Left colon (tissue), 2 donors: ENCODE data around the gene PCDHGA8. TPM values are rescaled to one million over a fixed set of nuclear protein-coding genes. Genes with fewer than 3 reads are reported as not detected.
"Not testable (repeated sequence)": the region's sequence is repeated elsewhere in the genome, so short reads cannot be mapped to it uniquely, and the experiment has no call there.

Experiments used
- ATAC-seq: fragments of 200-7000 bp; cut with Tn5 transposase; one replicate; pipeline ENCODE4 v1.9.1; 2020; ENCODE audit warnings: mild to moderate bottlenecking, moderate library complexity
- DNase-seq, 2 donors: peaks; one replicate each; pipeline ENCODE4 v3.0.0-alpha.2; 2020
- intact Hi-C, 2 donors: fragments of 100-400 bp; cut with DNase I in 1 of 2; cut with micrococcal nuclease in 1 of 2; formaldehyde crosslinking; loops; one replicate each; pipeline versions ENCODE4 v1.11.2 to v1.14.0; 2022; cut with DNase I, micrococcal nuclease
- long read RNA-seq: library from polyadenylated mRNA; unstranded; transcript quantifications from one replicate; pipeline ENCODE4 v2.0.0, GENCODE V29; 2021
- total RNA-seq, 2 donors: library from RNA; stranded (reverse); fragmentation: NEBNext Ultra II Directional; extraction: Animal tissue kit (Norgen Biotek cat#: 25700); gene quantifications; one replicate each; pipeline ENCODE4 v1.2.1, GENCODE V29; 2021
- donor health status: DM: no; HTN: no; CAD: no.
- donor health status: DM: yes; HTN: yes; CAD: no.

PCDHGA8 gene
- under 1 TPM; 0.73 to 0.82 TPM for total RNA-seq
- long read RNA-seq = 0 reads

- ATAC-seq = no peak
These were observed at the start of gene PCDHGA8 for GRCh38 chr5:141392429-141393198. PCDHGA8 (plus strand) TSS chr5:141392633; CDS start chr5:141392814, 181 bp downstream.

GRCh38 chr5:141342773-141343172 lies 49.7 kb upstream of the PCDHGA8 start:
- DNase-seq (no peak), ATAC-seq (no peak)
- intact Hi-C loops = loop anchor here in 1 of 2 donors (10.0 kb wide), 1 partner anchor 52 kb away; the partner anchor contains the start of genes PCDHGA8 and PCDHGB5

More at GRCh38 chr5:141392429-141393198, at the start of gene PCDHGA8:
- no peak for DNase-seq
- intact Hi-C loops = loop anchor here in 1 of 2 donors (10.0 kb wide), 1 partner anchor 48 kb away; the partner anchor contains the start of gene PCDHGA3

- DNase-seq (no peak), ATAC-seq (no peak)
- intact Hi-C loops = loop anchor here in 1 of 2 donors (10.0 kb wide), 1 partner anchor 51 kb away; the partner anchor contains the start of genes PCDHGA8 and PCDHGB5
These were observed 49.0 kb upstream of the PCDHGA8 start, which contains the start of gene PCDHGA3 for GRCh38 chr5:141343242-141343952. PCDHGA3 (plus strand) TSS chr5:141343829; CDS start chr5:141344034, 205 bp downstream.

GRCh38 chr5:141343953-141344463 lies 48.4 kb upstream of the PCDHGA8 start:
- no peak for ATAC-seq
- DNase-seq = no peak
- intact Hi-C loops = loop anchor here in 1 of 2 donors (10.0 kb wide), 1 partner anchor 51 kb away; the partner anchor contains the start of genes PCDHGA8 and PCDHGB5

GRCh38 chr5:141345327-141345726 lies 47.1 kb upstream of the PCDHGA8 start:
- ATAC-seq (no peak), DNase-seq (no peak)
- intact Hi-C loops = loop anchor here in 1 of 2 donors (10.0 kb wide), 1 partner anchor 49 kb away; the partner anchor contains the start of genes PCDHGA8 and PCDHGB5

GRCh38 chr5:141346017-141346416 lies 46.4 kb upstream of the PCDHGA8 start:
- intact Hi-C loops = loop anchor here in 1 of 2 donors (10.0 kb wide), 1 partner anchor 49 kb away; the partner anchor contains the start of genes PCDHGA8 and PCDHGB5
- not testable (repeated sequence) for DNase-seq, ATAC-seq

- DNase-seq (peak in 1 of 2 donors; percentile 36), ATAC-seq (peak; percentile 71)
- intact Hi-C loops = loop anchor here in 1 of 2 donors (10.0 kb wide), 1 partner anchor 45 kb away; the partner anchor contains the start of genes PCDHGA8 and PCDHGB5
These were observed 42.4 kb upstream of the PCDHGA8 start, which contains the start of gene PCDHGB1 for GRCh38 chr5:141349917-141350619. PCDHGB1 (plus strand) TSS chr5:141350099; CDS start chr5:141350261, 162 bp downstream.

- intact Hi-C loops = no loop called here
- DNase-seq (no peak), ATAC-seq (no peak)
These were observed 40.8 kb upstream of the PCDHGA8 start for GRCh38 chr5:141351591-141351990.

GRCh38 chr5:141354900-141355469 lies 37.4 kb upstream of the PCDHGA8 start, which contains the start of gene PCDHGA4:
PCDHGA4 (plus strand) TSS chr5:141355021; CDS start chr5:141355108, 87 bp downstream.
- DNase-seq (no peak), ATAC-seq (no peak)
- intact Hi-C loops = no loop called here

GRCh38 chr5:141355641-141356040 lies 36.8 kb upstream of the PCDHGA8 start:
- DNase-seq (no peak), ATAC-seq (no peak)
- intact Hi-C loops = no loop called here

GRCh38 chr5:141356133-141356532 lies 36.3 kb upstream of the PCDHGA8 start:
- DNase-seq (no peak), ATAC-seq (no peak)
- intact Hi-C loops = no loop called here

- DNase-seq (no peak), ATAC-seq (no peak)
- intact Hi-C loops = no loop called here
These were observed 35.5 kb upstream of the PCDHGA8 start for GRCh38 chr5:141356950-141357349.

GRCh38 chr5:141359790-141360426 lies 32.5 kb upstream of the PCDHGA8 start, which contains the start of gene PCDHGB2:
PCDHGB2 (plus strand) TSS chr5:141359994; CDS start chr5:141360136, 142 bp downstream.
- DNase-seq = no peak
- intact Hi-C loops = no loop called here
- peak; percentile 35 for ATAC-seq

- intact Hi-C loops = no loop called here
- no peak for DNase-seq
- ATAC-seq = no peak
These were observed 31.7 kb upstream of the PCDHGA8 start for GRCh38 chr5:141360685-141361084.

- intact Hi-C loops = no loop called here
- DNase-seq (no peak), ATAC-seq (no peak)
These were observed 29.7 kb upstream of the PCDHGA8 start for GRCh38 chr5:141362719-141363118.

- intact Hi-C loops = no loop called here
- no peak for DNase-seq
- ATAC-seq = no peak
These were observed 28.3 kb upstream of the PCDHGA8 start, which contains the start of gene PCDHGA5 for GRCh38 chr5:141363952-141364660. PCDHGA5 (plus strand) TSS chr5:141364162; CDS start chr5:141364331, 169 bp downstream.
